HG02759 (cell line): ENCODE measurements around the gene ERICH6.
"Not testable (repeated sequence)": the region's sequence is repeated elsewhere in the genome, so short reads cannot be mapped to it uniquely, and the experiment has no call there.

ENCODE experiments used
- ATAC-seq: cut with Tn5 transposase; IDR thresholded peaks from one replicate; pipeline ENCODE4 v1.9.1; 2021; ENCODE audit warnings: mild to moderate bottlenecking, moderate library complexity; ENCODE audit not compliant: unreplicated experiment

ERICH6 gene

DNA sequence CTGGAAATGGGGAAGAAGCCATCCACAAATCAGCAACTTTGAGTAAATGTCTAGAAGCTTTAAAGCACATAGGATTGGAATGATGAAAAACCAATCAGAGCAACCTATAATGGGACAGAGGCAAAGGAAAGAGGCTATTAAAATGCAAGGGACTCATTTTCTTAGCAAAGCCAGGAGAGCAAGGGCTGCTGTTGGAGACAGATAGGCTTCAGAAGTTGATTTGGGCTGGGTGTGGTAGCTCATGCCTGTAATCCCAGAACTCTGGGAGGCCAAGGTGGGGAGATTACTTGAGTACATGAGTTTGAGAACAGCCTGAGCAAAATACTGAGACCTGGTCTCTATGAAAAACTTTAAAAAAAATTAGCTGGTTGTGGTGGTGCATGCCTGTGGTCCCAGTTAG lies 16.1 kb downstream of the ERICH6 start:
- ATAC-seq, result no peak

DNA sequence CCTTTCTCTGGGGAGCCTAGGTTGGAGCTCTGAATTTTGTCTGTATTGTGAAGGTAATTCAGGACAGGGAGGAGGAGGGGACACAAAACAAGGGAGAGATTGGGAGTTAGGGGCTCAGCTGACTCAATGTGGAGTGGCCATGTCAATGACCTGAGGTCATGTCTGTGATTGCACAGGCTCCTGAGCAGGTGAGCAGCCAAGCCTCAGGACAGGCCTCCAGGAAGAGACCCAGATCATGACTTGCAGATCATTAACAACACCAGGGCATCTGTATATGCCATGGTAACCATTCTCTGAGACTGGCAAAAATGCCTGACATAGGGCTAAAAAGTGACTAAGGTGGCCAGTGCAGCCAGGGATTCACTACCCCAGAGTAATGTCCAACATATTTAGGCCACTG lies 20.9 kb downstream of the ERICH6 start:
- ATAC-seq, result no peak

GRCh38 chr3:150682279-150682678 lies 21.4 kb downstream of the ERICH6 start:
- no peak for ATAC-seq

DNA sequence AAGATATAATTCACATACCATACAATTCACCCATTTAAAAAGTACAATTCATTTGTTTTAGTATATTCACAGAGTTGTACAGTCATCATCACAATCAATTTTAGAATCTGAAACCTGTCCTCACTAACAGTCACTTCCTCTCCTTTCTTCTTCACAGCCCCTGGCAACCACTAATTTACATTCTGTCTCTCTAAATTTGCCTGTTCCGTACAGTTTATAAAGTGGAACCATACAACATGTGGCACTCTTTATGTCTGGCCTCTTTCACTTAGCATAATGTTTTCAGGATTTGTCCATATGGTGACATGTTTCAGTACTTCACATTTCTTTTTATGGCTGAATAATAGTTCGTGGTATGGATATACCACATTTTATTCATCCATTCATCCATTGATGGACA lies 22.7 kb downstream of the ERICH6 start:
- peak; percentile 92 for ATAC-seq

- ATAC-seq, result no peak
Observed at GRCh38 chr3:150680562-150680961, 23.2 kb downstream of the ERICH6 start.

DNA sequence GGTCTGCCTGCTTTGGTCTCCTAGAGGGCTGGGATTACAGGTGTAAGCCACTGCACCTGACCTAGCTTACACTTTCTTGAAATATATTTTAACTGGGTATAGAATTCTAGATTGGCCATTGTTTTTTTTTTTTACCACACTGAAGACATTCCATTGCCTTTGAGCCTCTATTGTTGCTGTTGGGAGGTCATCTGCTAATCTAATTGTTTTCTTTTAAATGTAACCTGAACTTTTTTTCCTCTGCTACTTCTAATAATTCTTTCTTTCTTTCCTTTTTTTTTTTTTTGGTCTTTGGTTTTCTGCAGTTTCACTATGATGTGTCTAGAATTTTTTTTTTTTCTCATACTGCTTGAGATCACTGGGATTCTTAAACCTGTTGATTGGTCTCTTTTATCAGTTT lies 28.1 kb downstream of the ERICH6 start:
- no peak for ATAC-seq

DNA sequence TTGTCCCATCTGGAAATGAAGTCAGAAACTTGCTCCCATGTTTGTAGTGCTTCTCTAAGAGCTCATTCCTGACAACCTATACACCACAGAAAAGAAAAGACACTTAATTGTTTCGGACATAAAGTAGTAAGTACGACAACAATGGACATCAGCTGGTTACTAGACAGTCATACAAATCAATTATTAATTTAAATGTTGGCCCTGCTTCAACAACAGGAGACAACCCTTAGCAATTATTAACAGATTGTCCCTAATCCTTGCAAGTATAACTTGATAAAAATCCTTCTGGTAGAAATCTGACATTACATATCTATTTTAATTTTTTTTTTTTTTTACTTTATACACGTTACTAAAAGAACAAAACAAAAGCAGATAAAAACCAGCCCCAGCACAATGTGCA lies 29.8 kb downstream of the ERICH6 start:
- no peak for ATAC-seq

GRCh38 chr3:150666167-150666566 lies 37.6 kb downstream of the ERICH6 start:
- ATAC-seq, result no peak

DNA sequence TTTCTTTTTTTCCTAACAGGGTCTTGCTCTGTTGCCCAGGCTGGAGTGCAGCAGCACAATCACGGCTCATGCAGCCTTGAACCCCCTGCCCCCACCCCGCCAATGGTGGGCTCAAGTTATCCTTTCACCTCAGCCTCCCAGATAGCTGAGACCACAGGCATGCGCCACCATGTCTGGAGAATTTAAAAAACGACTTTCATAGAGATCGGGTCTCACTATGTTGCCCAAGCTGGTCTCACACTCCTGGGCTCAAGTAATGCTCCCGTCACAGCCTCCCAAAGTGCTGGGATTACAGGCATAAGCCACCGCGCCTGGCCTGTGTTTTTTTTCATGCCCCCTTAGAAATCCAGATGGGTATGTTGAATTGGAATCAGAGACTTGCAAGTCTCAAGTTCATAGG lies 40.3 kb downstream of the ERICH6 start:
- ATAC-seq, result no peak

- no peak for ATAC-seq
Observed at GRCh38 chr3:150662410-150663200, 41.1 kb downstream of the ERICH6 start.

- ATAC-seq, result no peak
Observed at GRCh38 chr3:150656316-150656715, 47.4 kb downstream of the ERICH6 start.

GRCh38 chr3:150653110-150653561 lies 50.6 kb downstream of the ERICH6 start:
- peak; percentile 65 for ATAC-seq

DNA sequence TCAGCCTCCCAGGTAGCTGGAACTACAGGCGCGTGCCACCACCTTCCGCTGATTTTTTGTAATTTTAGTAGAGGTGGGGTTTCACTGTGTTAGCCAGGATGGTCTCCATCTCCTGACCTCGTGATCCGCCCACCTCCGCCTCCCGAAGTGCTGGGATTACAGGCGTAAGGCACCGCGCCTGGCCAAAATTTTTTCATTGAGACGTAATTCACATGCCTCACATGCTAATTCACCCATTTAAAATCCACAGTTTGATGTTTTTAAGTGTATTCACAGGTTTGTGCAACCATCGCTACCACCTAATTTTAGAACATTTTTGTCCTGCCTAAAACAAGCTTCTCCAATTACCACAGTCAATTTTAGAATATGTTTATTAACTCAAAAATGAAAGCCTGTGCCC lies 63.5 kb downstream of the ERICH6 start:
- ATAC-seq, result no peak

- ATAC-seq, result no peak
Observed at GRCh38 chr3:150639262-150639661, 64.5 kb downstream of the ERICH6 start.

GRCh38 chr3:150636258-150636657 lies 67.5 kb downstream of the ERICH6 start:
- no peak for ATAC-seq

DNA sequence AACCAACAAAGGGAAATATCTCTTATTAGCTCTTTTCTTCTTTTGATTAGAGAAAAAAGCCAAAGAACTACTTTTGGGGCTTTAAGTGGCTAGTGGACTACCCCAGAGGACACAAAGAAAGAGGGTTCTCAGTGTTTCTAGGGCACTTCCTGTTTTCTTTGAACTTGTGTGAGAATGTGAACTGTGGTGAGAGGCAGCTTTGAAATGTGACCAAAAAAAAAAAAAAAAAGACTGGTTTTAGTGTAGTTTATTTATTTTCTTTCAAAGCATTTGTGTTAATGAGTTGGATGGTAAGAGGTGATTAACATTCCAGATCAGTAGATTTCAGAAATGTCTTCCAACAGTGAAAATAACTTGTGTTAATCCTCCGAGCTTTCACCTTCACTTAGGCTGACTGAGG lies 68.2 kb downstream of the ERICH6 start:
- peak; percentile 60 for ATAC-seq

- no peak for ATAC-seq
Observed at GRCh38 chr3:150635076-150635475, 68.6 kb downstream of the ERICH6 start.

DNA sequence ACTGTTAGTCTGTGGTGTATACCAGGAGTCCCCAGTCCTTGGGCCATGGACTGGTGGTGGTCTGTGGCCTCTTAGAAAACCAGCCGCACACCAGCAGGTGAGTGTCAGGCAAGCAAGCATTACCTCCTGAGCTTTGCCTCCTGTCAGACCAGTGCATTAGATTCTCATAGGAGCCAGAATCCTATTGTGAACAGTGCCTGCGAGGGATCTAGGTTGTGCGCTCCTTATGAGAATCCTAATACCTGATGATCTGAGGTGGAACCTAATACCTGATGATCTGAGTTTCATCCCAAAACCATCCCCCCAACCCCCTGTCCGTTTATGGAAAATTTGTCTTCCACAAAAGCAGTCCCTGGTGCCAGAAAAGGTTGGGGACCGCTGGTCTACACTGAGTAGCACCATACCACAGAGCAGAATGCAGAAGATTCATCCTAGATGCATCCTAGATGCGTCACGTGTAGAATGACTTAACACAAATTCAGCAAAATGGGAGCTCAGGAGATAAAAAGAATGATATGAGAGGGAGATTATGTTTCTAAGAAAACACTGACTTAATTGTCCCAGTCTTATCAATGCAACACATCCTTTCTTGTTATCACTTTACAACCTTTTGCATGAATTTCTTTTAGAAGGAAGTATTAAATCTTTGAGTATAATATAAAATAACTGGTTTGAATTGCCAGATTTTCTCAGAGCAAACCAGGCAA lies 72.1 kb downstream of the ERICH6 start:
- ATAC-seq, result no peak

GRCh38 chr3:150627557-150627956 lies 76.2 kb downstream of the ERICH6 start:
- no peak for ATAC-seq

DNA sequence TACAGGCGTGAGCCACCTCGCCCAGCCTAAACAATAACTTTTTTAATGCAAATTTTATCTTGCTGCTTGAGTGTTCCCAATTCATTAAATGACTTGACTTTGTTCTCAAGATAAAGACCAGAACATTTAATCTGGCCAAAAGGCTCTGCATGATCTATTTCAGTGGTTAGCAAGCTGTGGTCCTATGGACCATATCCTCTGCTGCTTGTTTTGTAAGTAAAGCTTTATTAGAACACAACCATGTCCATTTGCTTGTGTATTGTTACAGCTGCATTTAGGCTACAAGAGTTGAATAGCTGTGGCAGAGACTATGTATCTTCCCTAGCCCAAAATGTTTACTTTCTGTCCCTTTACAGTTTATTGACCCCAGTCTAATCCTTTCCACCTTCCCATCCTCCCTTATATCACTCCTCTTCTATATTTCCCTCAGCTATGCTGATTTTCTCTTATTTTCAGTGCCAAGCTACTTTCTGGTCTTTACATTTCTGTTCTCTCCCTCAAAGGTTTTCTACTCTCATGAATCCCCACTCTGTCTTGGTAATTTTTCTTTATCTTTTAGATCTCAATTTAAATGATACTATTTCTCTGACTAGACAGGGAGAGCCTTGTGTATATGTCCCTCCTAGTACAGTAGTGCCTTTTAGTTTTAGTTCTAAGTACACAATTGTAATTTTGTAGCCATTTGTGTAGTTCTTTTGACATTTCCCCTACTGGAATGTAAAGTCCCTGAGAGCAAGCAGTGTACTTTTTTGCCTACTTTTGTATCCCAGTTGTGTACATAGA lies 77.4 kb downstream of the ERICH6 start:
- ATAC-seq, result no peak

DNA sequence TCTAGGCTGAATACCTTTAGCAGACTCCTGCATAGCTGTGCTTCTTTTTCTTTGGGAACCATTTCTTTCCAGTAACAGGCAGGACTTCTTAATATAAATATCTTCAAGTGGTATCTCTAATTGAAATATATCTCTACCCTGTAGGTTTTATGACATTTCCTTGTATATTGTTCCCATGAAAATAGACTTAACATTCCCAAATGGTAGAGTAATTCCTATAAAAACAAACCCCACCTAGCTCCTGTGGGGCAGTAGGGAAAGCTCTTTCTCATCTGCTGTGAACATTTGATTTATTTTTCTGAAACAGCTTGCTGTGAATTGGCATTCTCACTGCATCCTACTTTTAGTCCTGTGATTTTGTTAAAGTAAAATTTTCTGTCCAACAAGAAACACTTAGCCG lies 79.8 kb downstream of the ERICH6 start:
- no peak for ATAC-seq

DNA sequence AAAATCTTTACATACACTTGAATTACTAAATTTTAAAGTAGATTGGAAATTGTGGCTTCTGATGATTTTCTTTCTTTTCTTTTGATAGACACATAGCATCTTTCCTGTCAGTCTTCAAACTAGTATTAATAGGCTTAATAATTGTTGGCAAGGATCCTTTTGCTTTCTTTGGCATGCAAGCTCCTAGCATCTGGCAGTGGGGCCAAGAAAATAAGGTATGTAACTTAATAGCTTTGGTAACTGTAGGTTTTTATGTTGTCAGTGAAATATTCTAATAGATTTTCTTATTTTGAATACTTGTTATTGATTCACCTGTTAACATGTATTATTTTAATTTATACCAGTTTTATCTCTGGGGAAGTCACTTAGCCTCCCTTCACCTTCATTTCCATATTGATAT lies 80.8 kb downstream of the ERICH6 start:
- not testable (repeated sequence) for ATAC-seq
